Prostate gland (tissue), 2 donors: ENCODE data around the gene RFNG. TPM values are rescaled to one million over a fixed set of nuclear protein-coding genes. Genes with fewer than 3 reads are reported as not detected.

ENCODE experiments used
- DNase-seq: peaks from one replicate; pipeline ENCODE4 v3.0.0-alpha.2; 2019; ENCODE audit warnings: low spot score
- H3K27ac ChIP-seq, 2 donors: fragments of 200-600 bp; sonication (generic); 2 replicates each; pipeline ENCODE4 v1.5.1; 2017 to 2019
- H3K27me3 ChIP-seq: fragments of 200-600 bp; sonication (generic); replicated peaks from 2 replicates; pipeline ENCODE4 v1.5.1; 2019; ENCODE audit not compliant: insufficient read depth
- H3K36me3 ChIP-seq, 2 donors: fragments of 200-600 bp; sonication (generic); 1 replicate in 1 of 2; 2 replicates in 1 of 2; pipeline versions ENCODE4 v1.5.1 to v1.8.1; 2017 to 2019
- H3K4me1 ChIP-seq: fragments of 200-600 bp; sonication (generic); replicated peaks from 2 replicates; pipeline ENCODE4 v1.5.1; 2019
- H3K4me3 ChIP-seq, 2 donors: fragments of 200-600 bp; sonication (generic); 2 replicates each; pipeline ENCODE4 v1.5.1; 2017 to 2019
- H3K9me3 ChIP-seq: fragments of 200-600 bp; sonication (generic); 2 replicates; pipeline ENCODE4 v1.5.1; 2017
- POLR2A ChIP-seq: fragments of 450-650 bp; IDR thresholded peaks from one replicate; pipeline ENCODE4 v1.6.1; 2016; ENCODE audit warnings: antibody characterized with exemption, mild to moderate bottlenecking
- POLR2AphosphoS5 ChIP-seq: sonication (generic); formaldehyde crosslinking; IDR thresholded peaks from one replicate; pipeline ENCODE4 v1.6.1; 2017; ENCODE audit warnings: antibody characterized with exemption
- WGBS: methylation state at CpG from one replicate; pipeline ENCODE4 v1.1.5; 2018; 5-methylcytosine and 5-hydroxymethylcytosine counted together
- intact Hi-C: fragments of 100-400 bp; cut with DNase I; formaldehyde crosslinking; loops from one replicate; pipeline ENCODE4 v1.14.2; 2022
- total RNA-seq, 2 donors: library from RNA; depleted of rRNA; stranded (reverse); fragments of >200 nt; gene quantifications; one replicate each; pipeline ENCODE4 v1.1.0, GENCODE V29; 2016
- TF ChIP-seq, protein P1 (sequence below), 4 experiments: fragments of 200-600 bp in 2 of 4; fragments of 450-650 bp in 2 of 4; sonication (generic) in 2 of 4; IDR thresholded peaks; 1 replicate in 3 of 4; 2 replicates in 1 of 4; pipeline ENCODE4 v1.5.1; 2016 to 2019; ENCODE audit warnings: antibody characterized with exemption in 4 of 4, mild to moderate bottlenecking in 2 of 4, moderate library complexity in 2 of 4

Gene RFNG
- total RNA-seq, 2 donors from 2014 or later, result 48.8 to 92.7 TPM

DNA sequence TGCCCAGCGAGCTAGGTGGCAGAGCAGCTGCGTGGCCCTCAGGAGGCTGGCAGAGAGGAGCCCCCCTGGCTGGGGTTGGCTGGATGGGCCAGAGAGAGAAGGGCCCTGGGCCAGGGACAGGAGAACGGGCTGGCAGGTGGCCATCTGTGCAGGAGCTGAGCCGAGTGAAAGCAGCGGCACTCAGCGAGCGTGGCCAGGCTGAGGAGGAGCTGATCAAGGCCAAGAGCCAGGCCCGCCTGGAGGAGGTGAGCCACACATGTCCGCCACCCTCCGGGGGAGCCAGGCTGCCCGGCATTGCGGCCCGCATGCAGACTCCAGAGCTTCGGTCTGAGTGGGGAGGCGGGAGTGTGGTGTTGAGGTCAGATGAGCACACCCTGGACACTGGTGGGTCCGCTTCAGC lies 22.2 kb downstream of the RFNG start:
- intact Hi-C loops, result no loop called here
- Histone ChIP-seq H3K4me1 (peaks cover 12% of the 10 kb centered on the region), H3K27me3 (no peaks in the 10 kb centered on the region), H3K27ac (peak overlapping the region in 1 of 2 donors; percentile 87), H3K36me3 (no peaks in the 10 kb centered on the region), H3K9me3 (no peaks in the 10 kb centered on the region), H3K4me3 (no peak overlapping the region)
- WGBS, result 74% methylated on average over 16 of the region's 16 CpGs
- TF ChIP-seq, protein P1, sequence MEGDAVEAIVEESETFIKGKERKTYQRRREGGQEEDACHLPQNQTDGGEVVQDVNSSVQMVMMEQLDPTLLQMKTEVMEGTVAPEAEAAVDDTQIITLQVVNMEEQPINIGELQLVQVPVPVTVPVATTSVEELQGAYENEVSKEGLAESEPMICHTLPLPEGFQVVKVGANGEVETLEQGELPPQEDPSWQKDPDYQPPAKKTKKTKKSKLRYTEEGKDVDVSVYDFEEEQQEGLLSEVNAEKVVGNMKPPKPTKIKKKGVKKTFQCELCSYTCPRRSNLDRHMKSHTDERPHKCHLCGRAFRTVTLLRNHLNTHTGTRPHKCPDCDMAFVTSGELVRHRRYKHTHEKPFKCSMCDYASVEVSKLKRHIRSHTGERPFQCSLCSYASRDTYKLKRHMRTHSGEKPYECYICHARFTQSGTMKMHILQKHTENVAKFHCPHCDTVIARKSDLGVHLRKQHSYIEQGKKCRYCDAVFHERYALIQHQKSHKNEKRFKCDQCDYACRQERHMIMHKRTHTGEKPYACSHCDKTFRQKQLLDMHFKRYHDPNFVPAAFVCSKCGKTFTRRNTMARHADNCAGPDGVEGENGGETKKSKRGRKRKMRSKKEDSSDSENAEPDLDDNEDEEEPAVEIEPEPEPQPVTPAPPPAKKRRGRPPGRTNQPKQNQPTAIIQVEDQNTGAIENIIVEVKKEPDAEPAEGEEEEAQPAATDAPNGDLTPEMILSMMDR (IDR thresholded peaks at IDR 0.05), result no peak
- TF ChIP-seq POLR2A (no peak), POLR2AphosphoS5 (no peak)
- DNase-seq, result no peak

DNA sequence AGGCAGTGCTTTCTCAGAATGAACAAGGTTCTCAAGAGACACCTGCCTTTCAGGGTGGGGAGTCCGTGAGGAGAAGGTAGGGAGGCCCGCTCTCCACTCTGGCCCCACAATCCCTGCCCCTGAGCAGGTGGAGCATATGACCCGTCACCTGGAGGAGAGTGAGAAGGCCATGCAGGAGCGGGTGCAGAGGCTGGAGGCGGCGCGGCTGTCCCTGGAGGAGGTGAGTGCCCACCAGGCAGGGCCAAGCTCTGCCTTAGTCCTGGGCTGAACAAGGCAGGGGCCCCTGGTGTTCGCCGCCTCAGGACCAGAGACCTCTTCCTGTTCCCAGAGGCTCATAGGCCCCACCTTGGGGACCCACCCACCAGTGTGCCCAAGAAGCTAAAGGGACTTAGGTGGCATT lies 22.6 kb downstream of the RFNG start:
- 100% methylated on average over 3 of the region's 9 CpGs for WGBS
- Histone ChIP-seq H3K4me3 (no peak overlapping the region), H3K27me3 (no peaks in the 10 kb centered on the region), H3K27ac (peak overlapping the region in 1 of 2 donors; percentile 87), H3K4me1 (peaks cover 16% of the 10 kb centered on the region), H3K36me3 (no peaks in the 10 kb centered on the region), H3K9me3 (no peaks in the 10 kb centered on the region)
- intact Hi-C loops, result no loop called here
- no peak for DNase-seq
- TF ChIP-seq, protein P1 (IDR thresholded peaks at IDR 0.05), result no peak
- TF ChIP-seq POLR2A (no peak), POLR2AphosphoS5 (no peak)

DNA sequence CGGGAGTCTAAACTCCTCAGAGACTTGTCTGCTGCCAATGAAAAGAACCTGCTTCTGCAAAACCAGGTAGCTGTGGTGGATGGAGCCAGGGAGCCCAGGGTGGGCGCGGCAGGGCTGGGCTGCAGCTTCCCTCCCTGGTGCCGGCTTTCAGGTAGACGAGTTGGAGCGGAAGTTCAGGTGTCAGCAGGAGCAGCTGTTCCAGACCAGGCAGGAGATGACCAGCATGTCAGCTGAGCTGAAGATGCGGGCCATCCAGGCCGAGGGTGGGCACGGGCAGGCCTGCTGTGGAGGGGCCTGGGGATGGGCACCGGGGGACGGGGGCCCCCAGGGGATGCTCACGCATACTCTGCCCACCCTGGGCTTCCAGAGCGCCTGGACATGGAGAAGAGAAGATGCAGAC lies 23.4 kb downstream of the RFNG start:
- TF ChIP-seq, protein P1 (IDR thresholded peaks at IDR 0.05), result no peak
- no peak for TF ChIP-seq POLR2AphosphoS5
- TF ChIP-seq POLR2A, result no peak
- DNase-seq, result no peak
- Histone ChIP-seq H3K9me3 (no peaks in the 10 kb centered on the region), H3K4me1 (peaks cover 20% of the 10 kb centered on the region), H3K27me3 (no peaks in the 10 kb centered on the region), H3K27ac (no peak overlapping the region), H3K36me3 (no peaks in the 10 kb centered on the region), H3K4me3 (no peak overlapping the region)
- intact Hi-C loops, result no loop called here
- 97% methylated on average over 12 of the region's 13 CpGs for WGBS

DNA sequence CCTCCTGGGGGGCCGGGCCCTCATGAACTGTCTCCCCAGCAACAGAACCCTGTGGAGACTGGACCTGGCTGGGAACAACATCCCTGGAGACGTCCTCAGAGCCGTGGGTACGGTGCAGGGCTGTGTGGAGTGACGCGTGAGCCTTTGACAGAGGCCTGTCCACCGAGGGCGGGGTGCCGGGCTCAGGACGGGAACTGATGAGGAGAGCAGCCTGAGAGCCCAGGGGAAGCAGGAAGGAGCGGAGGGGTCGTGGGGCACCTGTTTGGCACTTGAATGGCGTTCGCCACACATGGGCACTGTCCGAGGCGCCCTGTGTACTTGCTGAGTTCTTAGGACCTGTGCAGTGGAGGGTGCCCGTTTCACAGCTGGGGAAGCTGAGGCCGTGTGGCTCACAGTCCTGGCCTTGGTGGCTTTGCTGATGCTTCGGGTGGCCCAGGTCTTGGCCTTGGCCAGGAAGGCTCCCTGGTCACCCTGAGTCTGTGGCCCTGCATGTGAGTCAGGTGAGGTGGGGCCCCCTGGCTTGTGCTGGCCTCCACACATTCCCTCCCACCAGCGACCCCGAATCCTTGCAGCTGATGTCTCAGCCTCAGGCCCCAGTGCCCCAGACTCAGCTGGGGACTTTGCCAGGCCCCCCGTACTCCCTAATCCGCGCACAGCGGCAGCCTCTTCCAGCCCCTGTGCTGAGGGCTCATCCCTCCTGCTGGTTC lies 26.1 kb downstream of the RFNG start:
- H3K9me3 ChIP-seq, result no peaks in the 10 kb centered on the region
- WGBS, result 93% methylated on average over 24 of the region's 25 CpGs
- H3K36me3 ChIP-seq, result no peaks in the 10 kb centered on the region
- DNase-seq, result no peak
- TF ChIP-seq POLR2AphosphoS5, result no peak
- TF ChIP-seq, protein P1 (IDR thresholded peaks at IDR 0.05), result no peak
- no peak for TF ChIP-seq POLR2A
- no peak overlapping the region for H3K27ac ChIP-seq
- peaks cover 25% of the 10 kb centered on the region for H3K4me1 ChIP-seq
- no peaks in the 10 kb centered on the region for H3K27me3 ChIP-seq
- intact Hi-C loops, result no loop called here
- H3K4me3 ChIP-seq, result no peak overlapping the region

DNA sequence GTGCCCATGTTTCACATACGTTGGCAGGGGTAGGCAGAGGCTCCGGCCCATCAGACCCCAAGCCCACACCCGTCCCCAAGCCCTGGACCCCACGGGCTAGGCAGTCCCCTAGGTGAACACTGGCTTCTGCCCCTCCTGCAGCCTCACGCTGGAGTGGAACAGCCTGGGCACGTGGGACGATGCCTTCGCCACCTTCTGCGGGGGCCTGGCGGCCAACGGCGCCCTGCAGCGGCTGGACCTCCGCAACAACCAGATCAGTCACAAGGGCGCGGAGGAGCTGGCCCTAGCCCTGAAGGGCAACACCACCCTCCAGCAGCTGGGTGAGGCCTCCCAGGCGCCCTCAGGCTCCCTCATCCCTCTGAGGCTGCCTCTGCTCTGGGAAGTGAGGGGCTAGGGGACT lies 26.8 kb downstream of the RFNG start:
- WGBS, result 94% methylated on average over 17 of the region's 17 CpGs
- intact Hi-C loops, result no loop called here

More for the DNA sequence above, 26.8 kb downstream of the RFNG start:
- Histone ChIP-seq H3K4me3 (no peak overlapping the region), H3K27me3 (no peaks in the 10 kb centered on the region), H3K27ac (no peak overlapping the region), H3K4me1 (peaks cover 20% of the 10 kb centered on the region), H3K9me3 (no peaks in the 10 kb centered on the region), H3K36me3 (no peaks in the 10 kb centered on the region)
- DNase-seq, result no peak
- TF ChIP-seq, protein P1 (IDR thresholded peaks at IDR 0.05), result no peak
- no peak for TF ChIP-seq POLR2A
- TF ChIP-seq POLR2AphosphoS5, result no peak
